Suprapubic skin (tissue), 4 donors: ENCODE data around the gene DSCAM. TPM values are rescaled to one million over a fixed set of nuclear protein-coding genes. Genes with fewer than 3 reads are reported as not detected.
"Not testable (repeated sequence)": the region's sequence is repeated elsewhere in the genome, so short reads cannot be mapped to it uniquely, and the experiment has no call there.

Experiments
- DNase-seq, 2 donors: peaks; one replicate each; pipeline ENCODE4 v3.0.0-alpha.2; 2019; ENCODE audit warnings: low spot score in 2 of 2
- H3K27ac ChIP-seq: fragments of 200-600 bp; sonication (generic); one replicate; pipeline ENCODE4 v1.5.1; 2019
- H3K27me3 ChIP-seq: fragments of 200-600 bp; sonication (generic); one replicate; pipeline ENCODE4 v1.5.1; 2019
- H3K36me3 ChIP-seq: fragments of 200-600 bp; sonication (generic); one replicate; pipeline ENCODE4 v1.5.1; 2019
- H3K4me1 ChIP-seq: fragments of 200-600 bp; sonication (generic); one replicate; pipeline ENCODE4 v1.5.1; 2019
- H3K4me3 ChIP-seq: fragments of 200-600 bp; sonication (generic); one replicate; pipeline ENCODE4 v1.5.1; 2019; ENCODE audit warnings: mild to moderate bottlenecking
- H3K9me3 ChIP-seq: fragments of 200-600 bp; sonication (generic); one replicate; pipeline ENCODE4 v1.5.1; 2019
- CTCF ChIP-seq, 2 donors: fragments of 200-600 bp in 1 of 2; fragments of 450-650 bp in 1 of 2; sonication (generic) in 1 of 2; IDR thresholded peaks; one replicate each; pipeline ENCODE4 v1.5.1; 2016 to 2019; ENCODE audit warnings: antibody characterized with exemption in 2 of 2, mild to moderate bottlenecking in 1 of 2, moderate library complexity in 1 of 2
- EP300 ChIP-seq: sonication (generic); formaldehyde crosslinking; IDR thresholded peaks from one replicate; pipeline ENCODE4 v1.6.1; 2017; ENCODE audit warnings: antibody characterized with exemption
- POLR2A ChIP-seq, 2 donors: fragments of 450-650 bp; IDR thresholded peaks; one replicate each; pipeline ENCODE4 v1.6.1; 2017; ENCODE audit warnings: antibody characterized with exemption in 2 of 2, mild to moderate bottlenecking in 2 of 2, moderate library complexity in 2 of 2
- POLR2AphosphoS5 ChIP-seq, 3 donors: sonication (generic); formaldehyde crosslinking; IDR thresholded peaks; one replicate each; pipeline ENCODE4 v1.6.1; 2017; ENCODE audit warnings: antibody characterized with exemption in 3 of 3
- WGBS: methylation state at CpG from one replicate; pipeline ENCODE4 v1.1.5; 2018; 5-methylcytosine and 5-hydroxymethylcytosine counted together
- total RNA-seq, 4 donors: library from RNA; depleted of rRNA; stranded (reverse); fragments of >200 nt; gene quantifications; one replicate each; pipeline ENCODE4 v1.1.0, GENCODE V29; 2016

DSCAM gene
- total RNA-seq, 4 donors from 2014 or later, result 0.08 TPM; not detected in 3

- Histone ChIP-seq H3K36me3 (no peaks in the 10 kb centered on the region), H3K4me3 (no peak overlapping the region), H3K27me3 (no peaks in the 10 kb centered on the region), H3K27ac (no peak overlapping the region), H3K4me1 (no peaks in the 10 kb centered on the region), H3K9me3 (no peaks in the 10 kb centered on the region)
- 87% methylated on average over 12 of the region's 12 CpGs for WGBS
- DNase-seq, result no peak
- TF ChIP-seq EP300 (no peak), POLR2AphosphoS5 (IDR thresholded peaks at IDR 0.05) (no peak), CTCF (IDR thresholded peaks at IDR 0.05) (no peak), POLR2A (IDR thresholded peaks at IDR 0.05) (no peak)
These were observed 571.0 kb downstream of the DSCAM start for GRCh38 chr21:40276001-40276400.

GRCh38 chr21:40272037-40272436, 574.9 kb downstream of the DSCAM start:
- H3K27me3 ChIP-seq, result no peaks in the 10 kb centered on the region
- H3K4me1 ChIP-seq, result no peaks in the 10 kb centered on the region
- no peaks in the 10 kb centered on the region for H3K9me3 ChIP-seq
- no peak for DNase-seq
- no peak overlapping the region for H3K27ac ChIP-seq
- H3K36me3 ChIP-seq, result no peaks in the 10 kb centered on the region
- WGBS, result 35% methylated on average over 4 of the region's 4 CpGs
- H3K4me3 ChIP-seq, result no peak overlapping the region
- TF ChIP-seq POLR2A (IDR thresholded peaks at IDR 0.05) (no peak), CTCF (IDR thresholded peaks at IDR 0.05) (no peak), EP300 (no peak), POLR2AphosphoS5 (IDR thresholded peaks at IDR 0.05) (no peak)

GRCh38 chr21:40271164-40271563, 575.8 kb downstream of the DSCAM start:
- no peak overlapping the region for H3K27ac ChIP-seq
- no peaks in the 10 kb centered on the region for H3K4me1 ChIP-seq
- H3K9me3 ChIP-seq, result no peaks in the 10 kb centered on the region
- WGBS, result 86% methylated on average over 9 of the region's 9 CpGs
- H3K36me3 ChIP-seq, result no peaks in the 10 kb centered on the region
- H3K4me3 ChIP-seq, result no peak overlapping the region
- no peak for DNase-seq
- H3K27me3 ChIP-seq, result no peaks in the 10 kb centered on the region
- TF ChIP-seq POLR2A (IDR thresholded peaks at IDR 0.05) (no peak), POLR2AphosphoS5 (IDR thresholded peaks at IDR 0.05) (no peak), EP300 (no peak), CTCF (IDR thresholded peaks at IDR 0.05) (no peak)

GRCh38 chr21:40270047-40270446, 576.9 kb downstream of the DSCAM start:
- no peak for TF ChIP-seq POLR2A (IDR thresholded peaks at IDR 0.05)
- TF ChIP-seq EP300, result no peak
- TF ChIP-seq CTCF (IDR thresholded peaks at IDR 0.05), result no peak
- no peak for TF ChIP-seq POLR2AphosphoS5 (IDR thresholded peaks at IDR 0.05)
- no peak for DNase-seq
- WGBS, result 10% methylated on average over 4 of the region's 4 CpGs
- H3K4me3 ChIP-seq, result no peak overlapping the region
- H3K9me3 ChIP-seq, result no peaks in the 10 kb centered on the region
- H3K4me1 ChIP-seq, result no peaks in the 10 kb centered on the region
- H3K36me3 ChIP-seq, result no peaks in the 10 kb centered on the region
- H3K27me3 ChIP-seq, result no peaks in the 10 kb centered on the region
- H3K27ac ChIP-seq, result no peak overlapping the region

GRCh38 chr21:40269239-40269638, 577.7 kb downstream of the DSCAM start:
- no peak overlapping the region for H3K4me3 ChIP-seq
- no peak for DNase-seq
- H3K9me3 ChIP-seq, result no peaks in the 10 kb centered on the region
- no peaks in the 10 kb centered on the region for H3K36me3 ChIP-seq
- H3K4me1 ChIP-seq, result no peaks in the 10 kb centered on the region
- WGBS, result 91% methylated on average over 8 of the region's 8 CpGs
- H3K27me3 ChIP-seq, result no peaks in the 10 kb centered on the region
- no peak overlapping the region for H3K27ac ChIP-seq
- TF ChIP-seq CTCF (IDR thresholded peaks at IDR 0.05) (no peak), POLR2AphosphoS5 (IDR thresholded peaks at IDR 0.05) (no peak), EP300 (no peak), POLR2A (IDR thresholded peaks at IDR 0.05) (no peak)

- not testable (repeated sequence) for H3K36me3 ChIP-seq
These were observed 588.5 kb downstream of the DSCAM start for GRCh38 chr21:40258456-40258855.

More at GRCh38 chr21:40258456-40258855, 588.5 kb downstream of the DSCAM start:
- not testable (repeated sequence) for H3K27ac ChIP-seq, H3K9me3 ChIP-seq, H3K27me3 ChIP-seq, H3K4me3 ChIP-seq, DNase-seq, H3K4me1 ChIP-seq
- 55% methylated on average over 3 of the region's 3 CpGs for WGBS
